HK-2 (cell line): Measurements from ENCODE around the gene RDH16.
"Not testable (repeated sequence)": the region's sequence is repeated elsewhere in the genome, so short reads cannot be mapped to it uniquely, and the experiment has no call there.

Source experiments
- DNase-seq: peaks from one replicate; pipeline ENCODE4 v3.0.0-alpha.2; 2018; ENCODE audit not compliant: unreplicated experiment

Gene RDH16

DNA sequence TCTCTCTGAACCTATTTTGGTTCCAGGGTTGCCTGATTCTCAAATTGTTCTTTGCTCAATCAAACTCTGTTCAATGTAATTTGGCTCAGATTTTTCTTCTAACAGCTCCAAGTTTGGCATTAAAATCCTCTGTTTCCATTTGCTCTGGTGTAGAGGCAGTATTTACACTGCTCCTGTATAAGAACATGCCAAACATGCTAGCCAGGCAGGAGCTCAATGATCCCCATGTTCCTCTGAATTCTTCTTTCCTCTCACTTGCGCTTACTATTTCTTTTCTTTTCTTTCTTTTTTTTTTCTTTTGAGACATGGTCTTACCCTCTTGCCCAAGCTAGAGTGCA lies 40.4 kb downstream of the RDH16 start:
- DNase-seq = no peak

DNA sequence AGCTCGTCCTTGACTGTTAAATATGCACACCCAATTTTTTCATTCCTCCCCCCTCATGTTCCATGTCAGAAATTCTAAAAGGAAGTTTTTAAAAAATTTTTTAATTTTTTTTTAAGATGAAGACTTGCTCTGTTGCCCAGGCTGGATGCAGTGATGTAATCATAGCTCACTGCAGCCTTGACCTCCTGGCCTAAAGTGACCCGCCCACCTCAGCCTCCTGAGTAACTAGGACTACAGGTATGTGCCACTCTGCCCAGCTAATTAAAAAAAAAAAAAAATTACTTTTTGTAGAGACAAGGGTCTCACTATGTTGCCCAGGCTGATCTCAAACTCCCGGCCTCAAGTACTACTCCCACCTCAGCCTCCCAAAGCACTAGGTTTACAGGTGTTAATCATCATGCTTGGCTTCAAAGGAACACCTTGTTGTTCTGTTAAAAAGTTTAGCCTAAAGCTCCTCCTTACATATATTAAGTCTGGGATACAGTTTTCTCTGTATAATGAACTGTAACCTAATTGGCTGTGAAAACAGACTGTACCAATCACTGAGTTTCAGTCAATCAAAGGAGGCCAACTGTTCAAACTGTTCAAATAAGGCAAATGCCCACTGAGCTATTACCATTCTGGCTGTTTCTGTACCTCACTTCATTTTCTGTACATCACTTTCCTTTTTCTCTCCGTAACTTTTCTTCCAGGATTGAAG lies 41.0 kb downstream of the RDH16 start:
- no peak for DNase-seq

DNA sequence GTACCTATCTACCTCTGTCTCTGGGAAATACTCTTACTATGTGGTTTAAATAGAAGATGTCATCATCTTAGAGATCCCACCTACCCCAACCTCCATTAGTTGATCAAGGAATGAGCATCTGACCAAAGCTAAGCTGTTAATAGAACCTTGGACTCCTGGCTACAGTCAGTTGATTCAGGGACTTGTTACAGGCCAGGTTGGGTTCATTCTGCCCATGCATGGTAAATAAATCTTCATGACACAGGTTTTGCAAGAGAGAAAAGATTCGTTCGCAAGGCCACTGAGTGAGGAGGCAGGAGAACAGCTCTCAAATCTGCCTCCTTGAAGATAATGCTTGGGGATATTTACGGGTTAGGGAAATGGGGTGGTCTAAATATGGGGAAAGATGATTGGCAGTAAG lies 42.7 kb downstream of the RDH16 start:
- DNase-seq = no peak

- DNase-seq = no peak
Observed at GRCh38 chr12:56914256-56914655, 43.2 kb downstream of the RDH16 start.

- DNase-seq = not testable (repeated sequence)
Observed at GRCh38 chr12:56909403-56909802, 48.0 kb downstream of the RDH16 start.

- DNase-seq = no peak
Observed at GRCh38 chr12:56908136-56908535, 49.3 kb downstream of the RDH16 start.

- DNase-seq = no peak
Observed at GRCh38 chr12:56905852-56906251, 51.6 kb downstream of the RDH16 start.

DNA sequence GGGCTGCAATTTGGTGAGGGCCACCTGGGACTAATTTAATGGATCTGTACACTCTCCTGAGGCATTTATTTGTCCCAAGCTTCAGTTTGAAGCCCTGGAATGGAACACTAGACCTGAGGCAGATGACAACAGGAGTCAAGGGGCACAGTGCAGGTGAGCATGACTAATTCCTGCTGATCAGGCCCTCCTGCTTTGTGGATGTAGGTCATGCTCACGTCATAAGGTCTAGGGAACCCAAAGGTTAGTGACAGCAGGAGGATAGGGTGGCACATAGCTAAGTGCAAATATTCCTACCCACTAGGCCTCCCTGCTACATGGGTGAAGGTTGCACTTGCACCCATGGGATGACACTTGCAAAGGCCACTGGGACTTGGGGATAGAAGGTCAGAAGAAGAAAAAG lies 54.0 kb downstream of the RDH16 start:
- DNase-seq = no peak
